ENCODE results near the gene DUSP19. TPM values are rescaled to one million over a fixed set of nuclear protein-coding genes. Genes with fewer than 3 reads are reported as not detected.

DUSP19 gene
- total RNA-seq, 1 experiment from 2014 or later, result 2.9 TPM

DNA sequence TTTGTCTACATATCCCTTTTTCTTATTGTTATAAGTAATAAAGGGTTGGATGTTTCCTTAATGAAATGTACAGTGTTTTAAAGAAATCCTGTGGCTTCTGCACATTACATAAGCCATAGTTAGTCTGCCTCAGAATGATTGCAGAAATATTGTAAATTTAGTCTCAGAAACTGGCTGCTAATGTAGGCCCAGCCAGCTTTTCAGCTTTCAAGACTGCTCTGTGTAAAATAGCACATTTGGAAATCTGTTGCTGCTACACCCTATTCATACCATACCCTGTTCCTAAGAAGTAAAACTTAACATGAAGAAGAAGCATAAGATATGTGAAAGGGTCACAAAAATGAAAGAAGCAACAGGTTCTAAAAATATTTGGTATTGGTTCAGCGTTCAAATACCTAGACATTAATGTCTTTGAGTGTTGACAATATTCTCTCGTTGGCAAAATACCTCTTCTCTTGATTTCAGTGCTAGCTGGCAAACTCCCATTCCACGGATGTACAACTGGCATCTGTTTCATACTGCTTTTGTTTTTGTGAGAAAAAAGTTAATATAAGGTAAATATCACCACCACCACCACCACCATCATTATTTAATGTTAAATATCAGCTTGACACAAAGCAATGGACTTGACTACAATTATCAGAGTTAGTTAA is 21.1 kb upstream of the DUSP19 start (continued):
- no peak for TF ChIP-seq JUND (IDR thresholded peaks at IDR 0.05)

DNA sequence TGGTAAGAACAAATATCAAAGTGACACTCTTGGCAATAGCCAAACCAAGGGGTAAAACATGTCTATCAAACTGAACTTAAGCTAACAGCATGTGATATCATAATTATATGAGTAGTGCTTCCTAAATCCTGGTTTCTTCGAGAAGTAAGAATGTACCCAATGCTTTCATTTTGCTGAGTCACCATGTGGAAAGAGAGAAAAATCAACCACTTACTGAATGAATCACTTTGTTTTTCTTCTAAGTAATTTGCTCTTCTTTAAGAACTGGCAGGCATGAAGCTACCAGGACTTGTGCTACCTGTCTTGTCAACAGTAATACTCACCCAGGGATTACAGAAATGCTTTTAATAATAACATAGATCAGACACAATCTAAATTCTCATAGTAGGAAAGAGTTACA is 19.0 kb upstream of the DUSP19 start:
- H3K9me3 ChIP-seq (ENCODE audit: control insufficient read depth in 1 of 2, insufficient read depth in 1 of 2, low read depth in 1 of 2, low read length in 2 of 2), result no peaks in the 10 kb centered on the region
- H4K20me1 ChIP-seq (ENCODE audit: insufficient read depth), result no peaks in the 10 kb centered on the region
- no peaks in the 10 kb centered on the region for H3K36me3 ChIP-seq (ENCODE audit: control insufficient read depth in 1 of 2, insufficient read depth in 2 of 2, low read length in 2 of 2)
- peak overlapping the region; percentile 71 for H2AFZ ChIP-seq (ENCODE audit: low read depth, low read length, poor library complexity, severe bottlenecking)
- intact Hi-C loops (cut with micrococcal nuclease), result no loop called here
- no peaks in the 10 kb centered on the region for H3K9me2 ChIP-seq (ENCODE audit: insufficient read depth)
- CTCF ChIA-PET, result interaction anchor here (1.3 kb wide), 1 partner anchor 11 kb away, joined by 3 read pairs; no protein-coding TSS in a partner anchor
- BruUV-seq (replicated peaks), result no TSS peak
- H3K27me3 ChIP-seq (ENCODE audit: insufficient read depth, low read length), result no peaks in the 10 kb centered on the region
- no peaks in the 10 kb centered on the region for H3K79me2 ChIP-seq (ENCODE audit: insufficient read depth, low read length)
- H3K4me3 ChIP-seq (replicated peaks in 1 of 2; ENCODE audit: low read depth in 1 of 2, low read length in 2 of 2), result no peak overlapping the region
- H3K4me1 ChIP-seq (ENCODE audit: control insufficient read depth in 1 of 2, insufficient read depth in 2 of 2, low read length in 2 of 2), result peaks cover 0 to 10% of the 10 kb centered on the region in 2 experiments; a peak in 2 of 4 replicates
- no peak overlapping the region; the same call in 1 of the 2 replicates for H3K27ac ChIP-seq (ENCODE audit: low read depth, low read length)
- ATAC-seq, result no peak; the same call in 1 of the 2 replicates
- TF ChIP-seq CBX3 (IDR thresholded peaks at IDR 0.05; ENCODE audit: low read depth), result no peak
- TF ChIP-seq YY1 (IDR thresholded peaks at IDR 0.05; ENCODE audit: extremely low read depth, insufficient replicate concordance, low read depth, low read length), result no peak
- peak; percentile 35; the same call in 1 of the 2 replicates for TF ChIP-seq SP1 (IDR thresholded peaks at IDR 0.05; ENCODE audit: low read depth)
- TF ChIP-seq TCF7L2 (IDR thresholded peaks at IDR 0.05; ENCODE audit: borderline replicate concordance, extremely low read depth, insufficient read depth, insufficient read length), result no peak
- TF ChIP-seq, protein P1, sequence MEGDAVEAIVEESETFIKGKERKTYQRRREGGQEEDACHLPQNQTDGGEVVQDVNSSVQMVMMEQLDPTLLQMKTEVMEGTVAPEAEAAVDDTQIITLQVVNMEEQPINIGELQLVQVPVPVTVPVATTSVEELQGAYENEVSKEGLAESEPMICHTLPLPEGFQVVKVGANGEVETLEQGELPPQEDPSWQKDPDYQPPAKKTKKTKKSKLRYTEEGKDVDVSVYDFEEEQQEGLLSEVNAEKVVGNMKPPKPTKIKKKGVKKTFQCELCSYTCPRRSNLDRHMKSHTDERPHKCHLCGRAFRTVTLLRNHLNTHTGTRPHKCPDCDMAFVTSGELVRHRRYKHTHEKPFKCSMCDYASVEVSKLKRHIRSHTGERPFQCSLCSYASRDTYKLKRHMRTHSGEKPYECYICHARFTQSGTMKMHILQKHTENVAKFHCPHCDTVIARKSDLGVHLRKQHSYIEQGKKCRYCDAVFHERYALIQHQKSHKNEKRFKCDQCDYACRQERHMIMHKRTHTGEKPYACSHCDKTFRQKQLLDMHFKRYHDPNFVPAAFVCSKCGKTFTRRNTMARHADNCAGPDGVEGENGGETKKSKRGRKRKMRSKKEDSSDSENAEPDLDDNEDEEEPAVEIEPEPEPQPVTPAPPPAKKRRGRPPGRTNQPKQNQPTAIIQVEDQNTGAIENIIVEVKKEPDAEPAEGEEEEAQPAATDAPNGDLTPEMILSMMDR (IDR thresholded peaks at IDR 0.05 in 2 of 3, conservative IDR thresholded peaks at IDR 0.05 in 1 of 3; ENCODE audit: borderline replicate concordance in 1 of 3, insufficient read depth in 1 of 3, low read depth in 2 of 3, low read length in 2 of 3), result no peak
- TF ChIP-seq EZH2 (IDR thresholded peaks at IDR 0.05), result no peak
- no peak for TF ChIP-seq CEBPB (IDR thresholded peaks at IDR 0.05; ENCODE audit: low read depth)
- TF ChIP-seq, protein P2, sequence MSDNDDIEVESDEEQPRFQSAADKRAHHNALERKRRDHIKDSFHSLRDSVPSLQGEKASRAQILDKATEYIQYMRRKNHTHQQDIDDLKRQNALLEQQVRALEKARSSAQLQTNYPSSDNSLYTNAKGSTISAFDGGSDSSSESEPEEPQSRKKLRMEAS (IDR thresholded peaks at IDR 0.05), result no peak
- peak; percentile 66 for TF ChIP-seq FOSL1 (IDR thresholded peaks at IDR 0.05; ENCODE audit: low read depth)
- peak; percentile 54 for TF ChIP-seq JUND (IDR thresholded peaks at IDR 0.05)
- TF ChIP-seq, protein P3, sequence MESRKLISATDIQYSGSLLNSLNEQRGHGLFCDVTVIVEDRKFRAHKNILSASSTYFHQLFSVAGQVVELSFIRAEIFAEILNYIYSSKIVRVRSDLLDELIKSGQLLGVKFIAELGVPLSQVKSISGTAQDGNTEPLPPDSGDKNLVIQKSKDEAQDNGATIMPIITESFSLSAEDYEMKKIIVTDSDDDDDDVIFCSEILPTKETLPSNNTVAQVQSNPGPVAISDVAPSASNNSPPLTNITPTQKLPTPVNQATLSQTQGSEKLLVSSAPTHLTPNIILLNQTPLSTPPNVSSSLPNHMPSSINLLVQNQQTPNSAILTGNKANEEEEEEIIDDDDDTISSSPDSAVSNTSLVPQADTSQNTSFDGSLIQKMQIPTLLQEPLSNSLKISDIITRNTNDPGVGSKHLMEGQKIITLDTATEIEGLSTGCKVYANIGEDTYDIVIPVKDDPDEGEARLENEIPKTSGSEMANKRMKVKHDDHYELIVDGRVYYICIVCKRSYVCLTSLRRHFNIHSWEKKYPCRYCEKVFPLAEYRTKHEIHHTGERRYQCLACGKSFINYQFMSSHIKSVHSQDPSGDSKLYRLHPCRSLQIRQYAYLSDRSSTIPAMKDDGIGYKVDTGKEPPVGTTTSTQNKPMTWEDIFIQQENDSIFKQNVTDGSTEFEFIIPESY (IDR thresholded peaks at IDR 0.05; ENCODE audit: extremely low read depth, insufficient replicate concordance, low read length), result no peak
- no peak overlapping the region for H3K9ac ChIP-seq (ENCODE audit: low read length)
- RAD21 ChIA-PET (ENCODE audit: low non-redundant PET in 1 of 2, low total read pairs in 2 of 2, uncharacterized antibody in 2 of 2, unreplicated experiment in 2 of 2), result no interaction called here
- peak overlapping the region; percentile 34 for H3K4me2 ChIP-seq (ENCODE audit: low read length)
- DNase-seq (ENCODE audit: low read depth, low spot score), result no peak
- POLR2A ChIA-PET, result interaction anchor here (0.9 kb wide), 1 partner anchor 18 kb away, joined by 3 read pairs; no protein-coding TSS in a partner anchor

All from HCT116 (cell line).